ENCODE results near the gene CAPN11.

CAPN11 gene

GRCh38 chr6:44152533-44152932, 6.1 kb upstream of the CAPN11 start:
- H3K4me3 ChIP-seq (ENCODE audit: low read depth, low read length): no peak overlapping the region

GRCh38 chr6:44154067-44154466, 4.6 kb upstream of the CAPN11 start:
- H3K4me3 ChIP-seq (ENCODE audit: low read depth, low read length): no peak overlapping the region

- no peak overlapping the region for H3K4me3 ChIP-seq (ENCODE audit: low read depth, low read length)
Measured at GRCh38 chr6:44156494-44157151, 2.0 kb upstream of the CAPN11 start.

GRCh38 chr6:44157152-44157521, 1.5 kb upstream of the CAPN11 start:
- H3K4me3 ChIP-seq (ENCODE audit: low read depth, low read length): no peak overlapping the region

- H3K4me3 ChIP-seq (ENCODE audit: low read depth, low read length): no peak overlapping the region
Measured at GRCh38 chr6:44161997-44162338, 3.3 kb downstream of the CAPN11 start.

- no peak overlapping the region for H3K4me3 ChIP-seq (ENCODE audit: low read depth, low read length)
Measured at GRCh38 chr6:44162876-44163625, 4.4 kb downstream of the CAPN11 start.

- no peak overlapping the region for H3K4me3 ChIP-seq (ENCODE audit: low read depth, low read length)
Measured at GRCh38 chr6:44166116-44166515, 7.5 kb downstream of the CAPN11 start.

GRCh38 chr6:44166591-44167184, 8.1 kb downstream of the CAPN11 start:
- no peak overlapping the region for H3K4me3 ChIP-seq (ENCODE audit: low read depth, low read length)

GRCh38 chr6:44167567-44167966, 8.9 kb downstream of the CAPN11 start:
- no peak overlapping the region for H3K4me3 ChIP-seq (ENCODE audit: low read depth, low read length)

- no peak overlapping the region for H3K4me3 ChIP-seq (ENCODE audit: low read depth, low read length)
Measured at GRCh38 chr6:44169154-44169553, 10.5 kb downstream of the CAPN11 start.

GRCh38 chr6:44169886-44170570, 11.4 kb downstream of the CAPN11 start:
- H3K4me3 ChIP-seq (ENCODE audit: low read depth, low read length): no peak overlapping the region

- H3K4me3 ChIP-seq (ENCODE audit: low read depth, low read length): no peak overlapping the region
Measured at GRCh38 chr6:44171899-44172546, 13.4 kb downstream of the CAPN11 start.

GRCh38 chr6:44172731-44173500, 14.3 kb downstream of the CAPN11 start:
- no peak overlapping the region for H3K4me3 ChIP-seq (ENCODE audit: low read depth, low read length)

- H3K4me3 ChIP-seq (ENCODE audit: low read depth, low read length): no peak overlapping the region
Measured at GRCh38 chr6:44176130-44176761, 17.6 kb downstream of the CAPN11 start.

GRCh38 chr6:44176762-44177509, 18.3 kb downstream of the CAPN11 start:
- no peak overlapping the region for H3K4me3 ChIP-seq (ENCODE audit: low read depth, low read length)

GRCh38 chr6:44177691-44178423, 19.2 kb downstream of the CAPN11 start:
- H3K4me3 ChIP-seq (ENCODE audit: low read depth, low read length): no peak overlapping the region

- no peak overlapping the region for H3K4me3 ChIP-seq (ENCODE audit: low read depth, low read length)
Measured at GRCh38 chr6:44178424-44179071, 19.9 kb downstream of the CAPN11 start.

GRCh38 chr6:44179072-44179536, 20.5 kb downstream of the CAPN11 start:
- no peak overlapping the region for H3K4me3 ChIP-seq (ENCODE audit: low read depth, low read length)

Measured in iPS-11a (cell line).